ENCODE measurements around the gene RGMA. TPM values are rescaled to one million over a fixed set of nuclear protein-coding genes. Genes with fewer than 3 reads are reported as not detected.

RGMA gene
- total RNA-seq, 1 donor from 2014 or later = 6.2 TPM

GRCh38 chr15:93001156-93001555 lies 87.9 kb downstream of the RGMA start:
- Histone ChIP-seq H3K4me1 (ENCODE audit: insufficient read depth, low read length) (no peaks in the 10 kb centered on the region), H3K9me3 (ENCODE audit: insufficient read depth, low read depth, low read length) (no peaks in the 10 kb centered on the region), H3K36me3 (ENCODE audit: insufficient read depth, low read length) (peaks cover 85% of the 10 kb centered on the region), H2AFZ (ENCODE audit: low read depth, low read length) (no peak overlapping the region), H3K27ac (ENCODE audit: low read depth, low read length) (no peak overlapping the region), H4K20me1 (ENCODE audit: insufficient read depth, low read length) (peaks cover 52% of the 10 kb centered on the region), H3K9ac (ENCODE audit: low read length) (no peak overlapping the region), H3K79me2 (ENCODE audit: insufficient read depth, low read length) (peaks cover 34% of the 10 kb centered on the region), H3K4me2 (ENCODE audit: low read length) (no peak overlapping the region), H3K4me3 (ENCODE audit: insufficient read depth, low read depth, low read length) (no peak overlapping the region), H3K27me3 (ENCODE audit: insufficient read depth, low read length) (no peaks in the 10 kb centered on the region)
- H3K4me3 Mint-ChIP-seq (ENCODE audit: unreplicated experiment) = no peak overlapping the region
- H3K36me3 Mint-ChIP-seq (ENCODE audit: low read depth, unreplicated experiment) = peaks cover 35% of the 10 kb centered on the region
- FAIRE-seq = no peak
- peaks cover 5% of the 10 kb centered on the region for H3K4me1 Mint-ChIP-seq (ENCODE audit: low read depth, unreplicated experiment)
- H3K27ac Mint-ChIP-seq (ENCODE audit: unreplicated experiment) = no peak overlapping the region
- peak; percentile 57 for DNase-seq (ENCODE audit: low read depth)
- no peak for TF ChIP-seq CTCF (IDR thresholded peaks at IDR 0.05; ENCODE audit: insufficient read depth, low read depth, low read length)
- TF ChIP-seq EZH2 (IDR thresholded peaks at IDR 0.05; ENCODE audit: insufficient read depth, low read length) = no peak
- H3K9me3 Mint-ChIP-seq (ENCODE audit: unreplicated experiment) = no peaks in the 10 kb centered on the region
- no peaks in the 10 kb centered on the region for H3K27me3 Mint-ChIP-seq (ENCODE audit: low read depth, unreplicated experiment)

GRCh38 chr15:92997821-92998220 lies 91.2 kb downstream of the RGMA start:
- TF ChIP-seq EZH2 (IDR thresholded peaks at IDR 0.05; ENCODE audit: insufficient read depth, low read length) = no peak
- TF ChIP-seq CTCF (IDR thresholded peaks at IDR 0.05; ENCODE audit: insufficient read depth, low read depth, low read length) = no peak
- H3K36me3 ChIP-seq (ENCODE audit: insufficient read depth, low read length) = peaks cover 84% of the 10 kb centered on the region
- H3K79me2 ChIP-seq (ENCODE audit: insufficient read depth, low read length) = peaks cover 44% of the 10 kb centered on the region
- DNase-seq (ENCODE audit: low read depth) (no peak), FAIRE-seq (no peak)
- no peak overlapping the region for H3K4me3 ChIP-seq (ENCODE audit: insufficient read depth, low read depth, low read length)
- H3K9me3 Mint-ChIP-seq (ENCODE audit: unreplicated experiment) = no peaks in the 10 kb centered on the region
- H2AFZ ChIP-seq (ENCODE audit: low read depth, low read length) = no peak overlapping the region
- H3K4me1 ChIP-seq (ENCODE audit: insufficient read depth, low read length) = no peaks in the 10 kb centered on the region
- no peaks in the 10 kb centered on the region for H3K27me3 Mint-ChIP-seq (ENCODE audit: low read depth, unreplicated experiment)
- H3K4me2 ChIP-seq (ENCODE audit: low read length) = no peak overlapping the region
- H3K4me3 Mint-ChIP-seq (ENCODE audit: unreplicated experiment) = no peak overlapping the region
- no peaks in the 10 kb centered on the region for H3K9me3 ChIP-seq (ENCODE audit: insufficient read depth, low read depth, low read length)
- no peak overlapping the region for H3K27ac Mint-ChIP-seq (ENCODE audit: unreplicated experiment)
- H3K9ac ChIP-seq (ENCODE audit: low read length) = no peak overlapping the region
- H3K36me3 Mint-ChIP-seq (ENCODE audit: low read depth, unreplicated experiment) = peaks cover 28% of the 10 kb centered on the region
- peaks cover 60% of the 10 kb centered on the region for H4K20me1 ChIP-seq (ENCODE audit: insufficient read depth, low read length)
- no peak overlapping the region for H3K27ac ChIP-seq (ENCODE audit: low read depth, low read length)
- peaks cover 5% of the 10 kb centered on the region for H3K4me1 Mint-ChIP-seq (ENCODE audit: low read depth, unreplicated experiment)
- no peaks in the 10 kb centered on the region for H3K27me3 ChIP-seq (ENCODE audit: insufficient read depth, low read length)

- no peaks in the 10 kb centered on the region for H3K9me3 Mint-ChIP-seq (ENCODE audit: unreplicated experiment)
- H3K27ac ChIP-seq (ENCODE audit: low read depth, low read length) = no peak overlapping the region
- H3K4me1 Mint-ChIP-seq (ENCODE audit: low read depth, unreplicated experiment) = peaks cover 6% of the 10 kb centered on the region
- no peaks in the 10 kb centered on the region for H3K4me1 ChIP-seq (ENCODE audit: insufficient read depth, low read length)
- no peak for FAIRE-seq
- no peak overlapping the region for H3K9ac ChIP-seq (ENCODE audit: low read length)
- no peak overlapping the region for H3K4me3 ChIP-seq (ENCODE audit: insufficient read depth, low read depth, low read length)
- H3K79me2 ChIP-seq (ENCODE audit: insufficient read depth, low read length) = peaks cover 82% of the 10 kb centered on the region
- H3K27me3 ChIP-seq (ENCODE audit: insufficient read depth, low read length) = no peaks in the 10 kb centered on the region
- H3K4me2 ChIP-seq (ENCODE audit: low read length) = no peak overlapping the region
- no peak overlapping the region for H2AFZ ChIP-seq (ENCODE audit: low read depth, low read length)
- H3K36me3 ChIP-seq (ENCODE audit: insufficient read depth, low read length) = peaks cover 71% of the 10 kb centered on the region
- DNase-seq (ENCODE audit: low read depth) = no peak
- peaks cover 65% of the 10 kb centered on the region for H4K20me1 ChIP-seq (ENCODE audit: insufficient read depth, low read length)
- H3K9me3 ChIP-seq (ENCODE audit: insufficient read depth, low read depth, low read length) = no peaks in the 10 kb centered on the region
- no peaks in the 10 kb centered on the region for H3K27me3 Mint-ChIP-seq (ENCODE audit: low read depth, unreplicated experiment)
- no peak overlapping the region for H3K27ac Mint-ChIP-seq (ENCODE audit: unreplicated experiment)
- H3K36me3 Mint-ChIP-seq (ENCODE audit: low read depth, unreplicated experiment) = peaks cover 16% of the 10 kb centered on the region
- TF ChIP-seq CTCF (IDR thresholded peaks at IDR 0.05; ENCODE audit: insufficient read depth, low read depth, low read length) (no peak), EZH2 (IDR thresholded peaks at IDR 0.05; ENCODE audit: insufficient read depth, low read length) (no peak)
- H3K4me3 Mint-ChIP-seq (ENCODE audit: unreplicated experiment) = no peak overlapping the region
These were observed 96.3 kb downstream of the RGMA start for GRCh38 chr15:92992720-92993119.
